Measurements from ENCODE around the gene NPFFR1.
"Not testable (repeated sequence)": the region's sequence is repeated elsewhere in the genome, so short reads cannot be mapped to it uniquely, and the experiment has no call there.

The NPFFR1 gene

DNA sequence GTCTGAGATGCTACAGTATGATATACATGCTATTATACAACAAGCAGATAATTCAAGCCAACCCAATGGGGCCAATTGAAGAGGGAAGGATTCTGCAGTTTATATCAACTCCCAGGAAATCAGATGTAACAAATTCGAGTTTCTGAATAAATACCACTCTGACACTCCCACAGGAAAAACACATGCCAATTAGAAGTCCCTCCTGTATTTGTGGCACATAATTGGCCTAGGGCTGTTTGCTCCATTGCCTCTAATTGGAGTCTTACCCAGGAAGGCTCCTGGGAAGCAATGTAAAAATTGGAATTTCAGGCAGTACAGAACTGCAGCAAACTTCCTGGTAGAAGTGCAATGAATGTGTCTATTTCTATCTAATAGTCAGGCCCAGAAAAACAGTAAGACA, 55.3 kb downstream of the NPFFR1 start:
- H3K27me3 ChIP-seq (ENCODE audit: insufficient read depth, poor library complexity, severe bottlenecking), result no peaks in the 10 kb centered on the region
- H3K4me3 ChIP-seq (replicated peaks; ENCODE audit: insufficient read depth, low read length), result no peak overlapping the region
- H3K27ac ChIP-seq (replicated peaks), result no peak overlapping the region
- DNase-seq (ENCODE audit: low read depth in 1 of 2, low spot score in 1 of 2), result no peak
- TF ChIP-seq, protein P1, sequence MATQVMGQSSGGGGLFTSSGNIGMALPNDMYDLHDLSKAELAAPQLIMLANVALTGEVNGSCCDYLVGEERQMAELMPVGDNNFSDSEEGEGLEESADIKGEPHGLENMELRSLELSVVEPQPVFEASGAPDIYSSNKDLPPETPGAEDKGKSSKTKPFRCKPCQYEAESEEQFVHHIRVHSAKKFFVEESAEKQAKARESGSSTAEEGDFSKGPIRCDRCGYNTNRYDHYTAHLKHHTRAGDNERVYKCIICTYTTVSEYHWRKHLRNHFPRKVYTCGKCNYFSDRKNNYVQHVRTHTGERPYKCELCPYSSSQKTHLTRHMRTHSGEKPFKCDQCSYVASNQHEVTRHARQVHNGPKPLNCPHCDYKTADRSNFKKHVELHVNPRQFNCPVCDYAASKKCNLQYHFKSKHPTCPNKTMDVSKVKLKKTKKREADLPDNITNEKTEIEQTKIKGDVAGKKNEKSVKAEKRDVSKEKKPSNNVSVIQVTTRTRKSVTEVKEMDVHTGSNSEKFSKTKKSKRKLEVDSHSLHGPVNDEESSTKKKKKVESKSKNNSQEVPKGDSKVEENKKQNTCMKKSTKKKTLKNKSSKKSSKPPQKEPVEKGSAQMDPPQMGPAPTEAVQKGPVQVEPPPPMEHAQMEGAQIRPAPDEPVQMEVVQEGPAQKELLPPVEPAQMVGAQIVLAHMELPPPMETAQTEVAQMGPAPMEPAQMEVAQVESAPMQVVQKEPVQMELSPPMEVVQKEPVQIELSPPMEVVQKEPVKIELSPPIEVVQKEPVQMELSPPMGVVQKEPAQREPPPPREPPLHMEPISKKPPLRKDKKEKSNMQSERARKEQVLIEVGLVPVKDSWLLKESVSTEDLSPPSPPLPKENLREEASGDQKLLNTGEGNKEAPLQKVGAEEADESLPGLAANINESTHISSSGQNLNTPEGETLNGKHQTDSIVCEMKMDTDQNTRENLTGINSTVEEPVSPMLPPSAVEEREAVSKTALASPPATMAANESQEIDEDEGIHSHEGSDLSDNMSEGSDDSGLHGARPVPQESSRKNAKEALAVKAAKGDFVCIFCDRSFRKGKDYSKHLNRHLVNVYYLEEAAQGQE (IDR thresholded peaks at IDR 0.05; ENCODE audit: insufficient replicate concordance, low read depth), result no peak
- TF ChIP-seq SPI1 (IDR thresholded peaks at IDR 0.05; ENCODE audit: borderline replicate concordance, low read depth), result no peak

DNA sequence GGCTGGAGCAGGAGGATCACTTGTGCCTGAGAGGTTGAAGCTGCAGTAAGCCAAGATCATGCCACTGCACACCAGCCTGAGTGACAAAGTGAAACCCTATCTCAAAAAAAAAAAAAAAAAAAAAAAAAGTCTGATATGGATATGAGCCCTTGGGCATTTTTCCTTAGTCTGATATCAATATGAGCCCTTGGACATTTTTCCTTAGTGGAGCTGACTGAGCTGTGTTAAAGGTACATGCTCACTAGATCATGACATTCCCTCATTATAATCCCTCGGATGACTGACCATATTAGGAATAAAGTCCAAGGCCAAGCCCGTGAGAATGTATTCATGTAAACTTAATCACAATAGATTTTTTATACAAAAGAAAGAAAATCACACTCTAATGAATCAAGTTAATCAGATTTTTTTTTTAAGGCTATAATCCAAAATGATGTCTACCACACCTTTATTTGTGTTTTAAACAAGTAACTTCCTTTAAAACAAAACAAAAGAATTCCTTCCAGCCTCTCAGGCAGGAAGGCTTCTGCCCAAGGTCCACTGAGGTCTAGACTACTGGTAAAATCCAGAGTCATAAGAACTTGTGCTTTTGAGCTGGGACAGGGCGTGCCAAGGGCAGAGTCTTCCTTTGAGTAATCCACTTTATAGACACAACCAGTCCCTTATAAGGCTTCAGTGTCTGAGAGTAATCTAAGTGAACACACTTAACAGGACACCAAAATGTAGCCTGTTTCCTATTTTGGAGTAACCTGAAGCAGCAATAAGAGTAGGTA, 56.1 kb downstream of the NPFFR1 start:
- no peak overlapping the region for H3K27ac ChIP-seq (replicated peaks)
- TF ChIP-seq, protein P2, sequence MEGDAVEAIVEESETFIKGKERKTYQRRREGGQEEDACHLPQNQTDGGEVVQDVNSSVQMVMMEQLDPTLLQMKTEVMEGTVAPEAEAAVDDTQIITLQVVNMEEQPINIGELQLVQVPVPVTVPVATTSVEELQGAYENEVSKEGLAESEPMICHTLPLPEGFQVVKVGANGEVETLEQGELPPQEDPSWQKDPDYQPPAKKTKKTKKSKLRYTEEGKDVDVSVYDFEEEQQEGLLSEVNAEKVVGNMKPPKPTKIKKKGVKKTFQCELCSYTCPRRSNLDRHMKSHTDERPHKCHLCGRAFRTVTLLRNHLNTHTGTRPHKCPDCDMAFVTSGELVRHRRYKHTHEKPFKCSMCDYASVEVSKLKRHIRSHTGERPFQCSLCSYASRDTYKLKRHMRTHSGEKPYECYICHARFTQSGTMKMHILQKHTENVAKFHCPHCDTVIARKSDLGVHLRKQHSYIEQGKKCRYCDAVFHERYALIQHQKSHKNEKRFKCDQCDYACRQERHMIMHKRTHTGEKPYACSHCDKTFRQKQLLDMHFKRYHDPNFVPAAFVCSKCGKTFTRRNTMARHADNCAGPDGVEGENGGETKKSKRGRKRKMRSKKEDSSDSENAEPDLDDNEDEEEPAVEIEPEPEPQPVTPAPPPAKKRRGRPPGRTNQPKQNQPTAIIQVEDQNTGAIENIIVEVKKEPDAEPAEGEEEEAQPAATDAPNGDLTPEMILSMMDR (IDR thresholded peaks at IDR 0.05; ENCODE audit: insufficient read depth, low read length), result no peak
- TF ChIP-seq SPI1 (IDR thresholded peaks at IDR 0.05; ENCODE audit: borderline replicate concordance, low read depth) (no peak), GABPA (IDR thresholded peaks at IDR 0.05; ENCODE audit: low read depth) (no peak), POLR2AphosphoS5 (IDR thresholded peaks at IDR 0.05; ENCODE audit: low read depth) (no peak)
- TF ChIP-seq, protein P1 (IDR thresholded peaks at IDR 0.05; ENCODE audit: insufficient replicate concordance, low read depth), result no peak

DNA sequence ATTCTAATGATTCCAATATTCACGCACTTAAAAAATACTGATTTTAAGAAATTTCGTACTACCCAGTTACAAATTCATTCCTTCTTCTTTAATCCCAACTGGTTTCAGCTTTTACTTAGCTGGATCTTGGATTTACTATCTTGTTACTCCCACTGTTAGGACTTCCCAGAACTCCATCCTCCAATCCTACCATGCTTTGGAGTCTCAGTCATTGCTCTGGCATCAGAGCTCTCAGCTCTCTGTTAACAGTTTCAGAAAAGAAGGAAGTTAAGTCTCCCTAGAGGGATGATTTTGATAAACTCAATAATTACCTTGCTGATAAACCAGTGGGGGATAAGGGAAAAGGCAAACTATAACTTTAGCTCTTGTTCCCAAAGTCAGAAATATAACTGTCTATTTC, 60.1 kb downstream of the NPFFR1 start:
- H3K27me3 ChIP-seq (ENCODE audit: insufficient read depth, poor library complexity, severe bottlenecking), result no peaks in the 10 kb centered on the region
- DNase-seq (ENCODE audit: low read depth in 1 of 2, low spot score in 1 of 2), result no peak
- H3K27ac ChIP-seq (replicated peaks), result no peak overlapping the region
- H3K4me3 ChIP-seq (replicated peaks; ENCODE audit: insufficient read depth, low read length), result no peak overlapping the region
- TF ChIP-seq POLR2AphosphoS5 (IDR thresholded peaks at IDR 0.05; ENCODE audit: low read depth), result no peak
- TF ChIP-seq, protein P1 (IDR thresholded peaks at IDR 0.05; ENCODE audit: insufficient replicate concordance, low read depth), result no peak
- TF ChIP-seq SPI1 (IDR thresholded peaks at IDR 0.05; ENCODE audit: borderline replicate concordance, low read depth), result no peak
- TF ChIP-seq, protein P2 (IDR thresholded peaks at IDR 0.05; ENCODE audit: insufficient read depth, low read length), result no peak
- no peak for TF ChIP-seq GABPA (IDR thresholded peaks at IDR 0.05; ENCODE audit: low read depth)

More for the DNA sequence above, 56.1 kb downstream of the NPFFR1 start:
- no peaks in the 10 kb centered on the region for H3K27me3 ChIP-seq (ENCODE audit: insufficient read depth, poor library complexity, severe bottlenecking)
- DNase-seq (ENCODE audit: low read depth in 1 of 2, low spot score in 1 of 2), result no peak
- H3K4me3 ChIP-seq (replicated peaks; ENCODE audit: insufficient read depth, low read length), result no peak overlapping the region

DNA sequence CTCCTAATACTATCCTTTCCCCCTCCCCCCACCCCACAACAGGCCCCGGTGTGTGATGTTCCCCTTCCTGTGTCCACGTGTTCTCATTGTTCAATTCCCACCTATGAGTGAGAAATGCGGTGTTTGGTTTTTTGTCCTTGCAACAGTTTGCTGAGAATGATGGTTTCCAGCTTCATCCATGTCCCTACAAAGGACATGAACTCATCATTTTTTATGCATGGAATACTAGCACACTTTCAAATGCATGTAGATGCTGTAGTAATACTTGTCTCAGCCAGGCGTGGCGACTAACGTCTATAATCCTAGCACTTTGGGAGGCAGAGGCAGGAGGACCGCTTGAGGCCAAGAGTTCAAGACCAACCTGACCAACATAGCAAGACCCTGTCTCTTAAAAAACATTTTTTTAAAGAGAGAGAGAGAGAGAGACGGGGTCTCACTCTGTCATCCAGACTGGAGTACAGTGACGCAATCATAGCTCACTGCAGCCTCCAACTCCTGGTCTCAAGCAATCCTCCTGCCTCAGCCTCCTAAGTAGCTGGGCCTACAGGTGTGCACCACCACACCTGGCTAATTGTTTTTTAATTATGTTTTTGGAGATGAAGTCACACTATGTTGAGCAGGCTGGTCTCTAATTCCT, 60.9 kb downstream of the NPFFR1 start:
- not testable (repeated sequence) for H3K27me3 ChIP-seq (ENCODE audit: insufficient read depth, poor library complexity, severe bottlenecking); DNase-seq (ENCODE audit: low read depth in 1 of 2, low spot score in 1 of 2); H3K27ac ChIP-seq (replicated peaks); H3K4me3 ChIP-seq (replicated peaks; ENCODE audit: insufficient read depth, low read length)
